HepG2 (cell line): Measurements from ENCODE around the gene HERC5. TPM values are rescaled to one million over a fixed set of nuclear protein-coding genes. Genes with fewer than 3 reads are reported as not detected.

Source experiments
- BORCS8-MEF2B ChIP-seq: sonication (generic); formaldehyde crosslinking; IDR thresholded peaks from 2 replicates; pipeline ENCODE4 v1.8.0; 2022; ENCODE audit warnings: mild to moderate bottlenecking, missing genetic modification reagents
- CREM ChIP-seq, 2 experiments: sonication (generic) in 1 of 2; formaldehyde crosslinking in 1 of 2; IDR thresholded peaks; 2 replicates each; pipeline versions ENCODE4 v1.4.0 to v1.6.1; 2016 to 2020; ENCODE audit warnings: antibody characterized with exemption in 1 of 2, mild to moderate bottlenecking in 1 of 2, missing genetic modification reagents in 1 of 2
- GABPB1 ChIP-seq: IDR thresholded peaks from 2 replicates; pipeline ENCODE4 v1.6.1; 2016; ENCODE audit warnings: mild to moderate bottlenecking, missing genetic modification reagents, moderate library complexity, missing compliant biosample characterization
- HNF4A ChIP-seq: sonication (generic); formaldehyde crosslinking; IDR thresholded peaks from 2 replicates; pipeline ENCODE4 v1.4.0; 2020; ENCODE audit warnings: missing genetic modification reagents
- KLF9 ChIP-seq: IDR thresholded peaks from 2 replicates; pipeline ENCODE4 v1.6.1; 2016; ENCODE audit warnings: low read depth
- MXD4 ChIP-seq: IDR thresholded peaks from 2 replicates; pipeline ENCODE4 v1.6.1; 2016; ENCODE audit warnings: mild to moderate bottlenecking, missing biosample characterization, missing genetic modification reagents
- POLR2AphosphoS5 ChIP-seq: IDR thresholded peaks from 2 replicates; pipeline ENCODE4 v1.6.1; 2012; ENCODE audit warnings: low read depth, low read length
- SIN3A ChIP-seq: IDR thresholded peaks from 2 replicates; pipeline ENCODE4 v1.6.1; 2011; ENCODE audit warnings: low read depth, mild to moderate bottlenecking, control low read depth, low read length, borderline replicate concordance
- STAT5B ChIP-seq: sonication (generic); formaldehyde crosslinking; IDR thresholded peaks from 2 replicates; pipeline ENCODE4 v1.4.0; 2020; ENCODE audit warnings: missing genetic modification reagents
- ZNF230 ChIP-seq: sonication (generic); formaldehyde crosslinking; IDR thresholded peaks from 2 replicates; pipeline ENCODE4 v1.4.0; 2020; ENCODE audit warnings: mild to moderate bottlenecking, missing genetic modification reagents
- ZNF333 ChIP-seq: sonication (generic); formaldehyde crosslinking; IDR thresholded peaks from 2 replicates; pipeline ENCODE4 v1.4.0; 2020; ENCODE audit warnings: mild to moderate bottlenecking, missing genetic modification reagents, borderline replicate concordance
- ZSCAN29 ChIP-seq: sonication (generic); formaldehyde crosslinking; conservative IDR thresholded peaks from 2 replicates; pipeline ENCODE4 v1.4.0; 2020; ENCODE audit warnings: mild to moderate bottlenecking, missing genetic modification reagents
- ZZZ3 ChIP-seq: sonication (generic); formaldehyde crosslinking; IDR thresholded peaks from 2 replicates; pipeline ENCODE4 v1.4.0; 2020; ENCODE audit warnings: missing genetic modification reagents, mild to moderate bottlenecking, borderline replicate concordance
- polyA plus RNA-seq, 8 experiments: library from polyadenylated mRNA; depleted of rRNA in 3 of 8; stranded (reverse) in 7 of 8; unstranded in 1 of 8; fragments of >200 nt; fragmentation: Illumina TruSeq in 4 of 8; extraction: Trizol in 4 of 8; gene quantifications; 2 replicates each; pipeline versions ENCODE4 v1.2.1 to v1.2.3, GENCODE V29; 2011 to 2016; ENCODE audit warnings: low read depth in 4 of 8, missing spikeins in 1 of 8, mixed read lengths in 1 of 8; ENCODE audit not compliant: insufficient read depth in 1 of 8
- total RNA-seq, 5 experiments: library from RNA; depleted of rRNA; stranded (reverse); fragments of >200 nt; fragmentation: Illumina TruSeq; extraction: Trizol; gene quantifications; 2 replicates each; pipeline ENCODE4 v1.2.3, GENCODE V29; 2016; ENCODE audit warnings: low read depth in 1 of 5
- TF ChIP-seq, protein P1 (sequence below): sonication (generic); formaldehyde crosslinking; IDR thresholded peaks from 2 replicates; pipeline ENCODE4 v1.8.0; 2022; ENCODE audit warnings: low read depth, missing genetic modification reagents

Gene HERC5
- total and polyA plus RNA-seq, 2 of the 13 experiments (the other 11 are each of a cell fraction or from before 2014, with no cell fraction given): 0.13 to 0.33 TPM

GRCh38 chr4:88523325-88524129 is 66.6 kb downstream of the HERC5 start, which contains the start of gene PYURF (continued):
- TF ChIP-seq ZSCAN29 (CRISPR knock-in tag) (no peak), KLF9 (CRISPR knock-in tag) (no peak), ZZZ3 (CRISPR knock-in tag) (peak; percentile 96; the same call in 1 of the 2 replicates), BORCS8-MEF2B (peak; percentile 96; the same call in 1 of the 2 replicates), POLR2AphosphoS5 (peak; percentile 82), SIN3A (peak; percentile 77; the same call in 1 of the 2 replicates), ZNF333 (CRISPR knock-in tag) (peak; percentile 91; the same call in 1 of the 2 replicates), HNF4A (peak; percentile 42; the same call in 1 of the 2 replicates), GABPB1 (CRISPR knock-in tag) (peak; percentile 95), ZNF230 (peak; percentile 94), CREM (IDR thresholded peaks at IDR 0.05) (no peak), CREM (CRISPR knock-in tag; IDR thresholded peaks at IDR 0.05) (no peak), MXD4 (CRISPR knock-in tag) (peak; percentile 86), STAT5B (CRISPR knock-in tag) (peak; percentile 70; the same call in 1 of the 2 replicates)
- TF ChIP-seq, protein P1, sequence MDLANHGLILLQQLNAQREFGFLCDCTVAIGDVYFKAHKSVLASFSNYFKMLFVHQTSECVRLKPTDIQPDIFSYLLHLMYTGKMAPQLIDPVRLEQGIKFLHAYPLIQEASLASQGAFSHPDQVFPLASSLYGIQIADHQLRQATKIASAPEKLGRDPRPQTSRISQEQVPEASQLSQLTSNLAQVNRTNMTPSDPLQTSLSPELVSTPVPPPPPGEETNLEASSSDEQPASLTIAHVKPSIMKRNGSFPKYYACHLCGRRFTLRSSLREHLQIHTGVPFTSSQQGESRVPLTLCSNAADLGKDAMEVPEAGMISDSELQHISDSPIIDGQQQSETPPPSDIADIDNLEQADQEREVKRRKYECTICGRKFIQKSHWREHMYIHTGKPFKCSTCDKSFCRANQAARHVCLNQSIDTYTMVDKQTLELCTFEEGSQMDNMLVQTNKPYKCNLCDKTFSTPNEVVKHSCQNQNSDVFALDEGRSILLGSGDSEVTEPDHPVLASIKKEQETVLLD: peak; percentile 77
